ENCODE measurements around the gene SGPP1. TPM values are rescaled to one million over a fixed set of nuclear protein-coding genes. Genes with fewer than 3 reads are reported as not detected.

The SGPP1 gene
- total and polyA plus RNA-seq, 2 donors (not counting 1 experiment from before 2014, with no cell fraction given): 13.8 to 46.4 TPM

- Mint-ChIP-seq H3K4me1 (no peaks in the 10 kb centered on the region), H3K4me3 (no peak overlapping the region), H3K27me3 (no peaks in the 10 kb centered on the region), H3K27ac (no peak overlapping the region), H3K9me3 (ENCODE audit: insufficient read depth) (no peaks in the 10 kb centered on the region)
- Histone ChIP-seq H3K27ac (ENCODE audit: low read length in 2 of 2) (no peak overlapping the region), H3K9ac (ENCODE audit: low read length) (no peak overlapping the region), H3K36me3 (replicated peaks in 1 of 2; ENCODE audit: control extremely low read depth in 1 of 2, control insufficient read depth in 1 of 2, extremely low read depth in 1 of 2, insufficient read depth in 2 of 2, low read length in 1 of 2) (no peaks in the 10 kb centered on the region), H3K4me3 (ENCODE audit: control extremely low read depth in 1 of 5, extremely low read depth in 1 of 5, insufficient read depth in 1 of 5, low read depth in 2 of 5, low read length in 4 of 5) (no peak overlapping the region), H3K27me3 (replicated peaks in 1 of 4; ENCODE audit: control extremely low read depth in 1 of 4, control insufficient read depth in 3 of 4, insufficient read depth in 4 of 4, low read length in 3 of 4) (no peaks in the 10 kb centered on the region), H3K4me2 (replicated peaks; ENCODE audit: low read depth, low read length, poor library complexity, severe bottlenecking) (no peak overlapping the region), H3K4me1 (ENCODE audit: control insufficient read depth in 2 of 2, insufficient read depth in 2 of 2, low read length in 2 of 2) (no peaks in the 10 kb centered on the region), H3K79me2 (ENCODE audit: control insufficient read depth, insufficient read depth, low read length) (no peaks in the 10 kb centered on the region), H2AFZ (ENCODE audit: insufficient read depth, low read depth, low read length, poor library complexity, severe bottlenecking) (no peak overlapping the region), H3K9me3 (ENCODE audit: control extremely low read depth in 1 of 3, control insufficient read depth in 2 of 3, insufficient read depth in 1 of 3, low read length in 2 of 3) (no peaks in the 10 kb centered on the region), H4K20me1 (ENCODE audit: control insufficient read depth, insufficient read depth, low read length, poor library complexity, severe bottlenecking) (no peaks in the 10 kb centered on the region)
- TF ChIP-seq EZH2 (IDR thresholded peaks at IDR 0.05; ENCODE audit: borderline replicate concordance, insufficient read depth, low read depth, low read length, poor library complexity, severe bottlenecking) (no peak), CTCF (IDR thresholded peaks at IDR 0.05) (no peak)
- POLR2A ChIA-PET: no interaction called here
- DNase-seq (no peak), ATAC-seq (ENCODE audit: low read depth) (no peak)
- intact Hi-C loops (cut with micrococcal nuclease): no loop called here
- CTCF ChIA-PET: interaction anchor here (0.6 kb wide), 1 partner anchor 25 kb away, joined by 3 read pairs; no protein-coding TSS in a partner anchor
Observed at GRCh38 chr14:63670692-63671091, 57.2 kb downstream of the SGPP1 start.

GRCh38 chr14:63666335-63666734 lies 61.5 kb downstream of the SGPP1 start:
- H3K9ac ChIP-seq (ENCODE audit: low read length): no peak overlapping the region
- no peak overlapping the region for H3K4me3 Mint-ChIP-seq
- H3K36me3 ChIP-seq (replicated peaks in 1 of 2; ENCODE audit: control extremely low read depth in 1 of 2, control insufficient read depth in 1 of 2, extremely low read depth in 1 of 2, insufficient read depth in 2 of 2, low read length in 1 of 2): no peaks in the 10 kb centered on the region
- no peaks in the 10 kb centered on the region for H3K27me3 Mint-ChIP-seq
- H3K79me2 ChIP-seq (ENCODE audit: control insufficient read depth, insufficient read depth, low read length): no peaks in the 10 kb centered on the region
- no peaks in the 10 kb centered on the region for H3K4me1 Mint-ChIP-seq
- DNase-seq (no peak), ATAC-seq (ENCODE audit: low read depth) (no peak)
- no peak overlapping the region for H2AFZ ChIP-seq (ENCODE audit: insufficient read depth, low read depth, low read length, poor library complexity, severe bottlenecking)
- no peaks in the 10 kb centered on the region for H3K27me3 ChIP-seq (replicated peaks in 1 of 4; ENCODE audit: control extremely low read depth in 1 of 4, control insufficient read depth in 3 of 4, insufficient read depth in 4 of 4, low read length in 3 of 4)
- H3K9me3 ChIP-seq (ENCODE audit: control extremely low read depth in 1 of 3, control insufficient read depth in 2 of 3, insufficient read depth in 1 of 3, low read length in 2 of 3): peaks cover 0 to 10% (median 0%) of the 10 kb centered on the region in 3 donors
- no peak overlapping the region for H3K4me3 ChIP-seq (ENCODE audit: control extremely low read depth in 1 of 5, extremely low read depth in 1 of 5, insufficient read depth in 1 of 5, low read depth in 2 of 5, low read length in 4 of 5)
- TF ChIP-seq CTCF (IDR thresholded peaks at IDR 0.05) (no peak), EZH2 (IDR thresholded peaks at IDR 0.05; ENCODE audit: borderline replicate concordance, insufficient read depth, low read depth, low read length, poor library complexity, severe bottlenecking) (no peak)
- H3K27ac ChIP-seq (ENCODE audit: low read length in 2 of 2): no peak overlapping the region
- no peaks in the 10 kb centered on the region for H3K4me1 ChIP-seq (ENCODE audit: control insufficient read depth in 2 of 2, insufficient read depth in 2 of 2, low read length in 2 of 2)
- no CpG with 5 or more reads among the region's 1 CpG for whole genome bisulfite sequencing (ENCODE audit: insufficient coverage)
- H3K27ac Mint-ChIP-seq: no peak overlapping the region
- ChIA-PET CTCF (no interaction called here), POLR2A (no interaction called here)
- H3K4me2 ChIP-seq (replicated peaks; ENCODE audit: low read depth, low read length, poor library complexity, severe bottlenecking): no peak overlapping the region
- no peaks in the 10 kb centered on the region for H4K20me1 ChIP-seq (ENCODE audit: control insufficient read depth, insufficient read depth, low read length, poor library complexity, severe bottlenecking)
- no peaks in the 10 kb centered on the region for H3K9me3 Mint-ChIP-seq (ENCODE audit: insufficient read depth)
- intact Hi-C loops (cut with micrococcal nuclease): no loop called here

Measured in B cell (primary cell).